ENCODE data around the gene DEXI. TPM values are rescaled to one million over a fixed set of nuclear protein-coding genes. Genes with fewer than 3 reads are reported as not detected.

Gene DEXI
- total RNA-seq, 2 donors from 2014 or later = 29.8 to 51.1 TPM

GRCh38 chr16:10961231-10961630, 19.0 kb upstream of the DEXI start:
- H3K27ac ChIP-seq = no peak overlapping the region
- peaks cover 0 to 4% of the 10 kb centered on the region in 2 donors for H3K36me3 ChIP-seq (replicated peaks in 1 of 2; ENCODE audit: insufficient read depth in 1 of 2, low read depth in 2 of 2)
- no peak for DNase-seq
- no peak overlapping the region for H3K4me3 ChIP-seq
- TF ChIP-seq CTCF (IDR thresholded peaks at IDR 0.05) = no peak
- TF ChIP-seq POLR2A (IDR thresholded peaks at IDR 0.05) = no peak
- no peaks in the 10 kb centered on the region for H3K27me3 ChIP-seq
- peaks cover 4% of the 10 kb centered on the region for H3K4me1 ChIP-seq
- intact Hi-C loops (cut with DNase I) = loop anchor here (10.0 kb wide), 1 partner anchor 304 kb away; the partner anchor contains the start of gene TNP2
- no peak for ATAC-seq
- no peaks in the 10 kb centered on the region for H3K9me3 ChIP-seq
- WGBS, 2 donors = 76 to 80% methylated on average over 7 of the region's 7 CpGs

GRCh38 chr16:10959161-10959560, 16.9 kb upstream of the DEXI start:
- WGBS, 2 donors = 91 to 97% methylated on average over 4 to 5 of the region's 5 CpGs
- Histone ChIP-seq H3K4me3 (no peak overlapping the region), H3K4me1 (peaks cover 1% of the 10 kb centered on the region), H3K27me3 (no peaks in the 10 kb centered on the region), H3K9me3 (no peaks in the 10 kb centered on the region), H3K36me3 (replicated peaks in 1 of 2; ENCODE audit: insufficient read depth in 1 of 2, low read depth in 2 of 2) (peaks cover 0 to 4% of the 10 kb centered on the region in 2 donors), H3K27ac (no peak overlapping the region)
- no peak for ATAC-seq
- TF ChIP-seq CTCF (IDR thresholded peaks at IDR 0.05) (no peak), POLR2A (IDR thresholded peaks at IDR 0.05) (no peak)
- intact Hi-C loops (cut with DNase I) = no loop called here
- DNase-seq = no peak

- TF ChIP-seq POLR2A (IDR thresholded peaks at IDR 0.05) (no peak), CTCF (IDR thresholded peaks at IDR 0.05) (no peak)
- Histone ChIP-seq H3K27me3 (no peaks in the 10 kb centered on the region), H3K9me3 (no peaks in the 10 kb centered on the region), H3K4me1 (no peaks in the 10 kb centered on the region), H3K4me3 (no peak overlapping the region), H3K27ac (no peak overlapping the region), H3K36me3 (replicated peaks in 1 of 2; ENCODE audit: insufficient read depth in 1 of 2, low read depth in 2 of 2) (peaks cover 0 to 1% of the 10 kb centered on the region in 2 donors)
- 69 to 78% methylated on average over 6 of the region's 6 CpGs for WGBS, 2 donors
- no peak for ATAC-seq
- DNase-seq = no peak
- intact Hi-C loops (cut with DNase I) = no loop called here
These were observed 15.7 kb upstream of the DEXI start for GRCh38 chr16:10957771-10958482.

GRCh38 chr16:10954903-10955302, 12.6 kb upstream of the DEXI start:
- DNase-seq = no peak
- H3K27ac ChIP-seq = no peak overlapping the region
- H3K4me1 ChIP-seq = peaks cover 6% of the 10 kb centered on the region
- no peaks in the 10 kb centered on the region for H3K36me3 ChIP-seq (replicated peaks in 1 of 2; ENCODE audit: insufficient read depth in 1 of 2, low read depth in 2 of 2)
- TF ChIP-seq POLR2A (IDR thresholded peaks at IDR 0.05) (no peak), CTCF (IDR thresholded peaks at IDR 0.05) (no peak)
- no peak overlapping the region for H3K4me3 ChIP-seq
- intact Hi-C loops (cut with DNase I) = no loop called here
- WGBS, 2 donors = 67 to 71% methylated on average over 7 of the region's 7 CpGs
- ATAC-seq = no peak
- H3K27me3 ChIP-seq = no peaks in the 10 kb centered on the region
- no peaks in the 10 kb centered on the region for H3K9me3 ChIP-seq

- no peak for DNase-seq
- Histone ChIP-seq H3K27ac (no peak overlapping the region), H3K9me3 (no peaks in the 10 kb centered on the region), H3K36me3 (replicated peaks in 1 of 2; ENCODE audit: insufficient read depth in 1 of 2, low read depth in 2 of 2) (no peaks in the 10 kb centered on the region), H3K4me1 (peaks cover 31% of the 10 kb centered on the region), H3K4me3 (no peak overlapping the region), H3K27me3 (no peaks in the 10 kb centered on the region)
- WGBS, 2 donors = 61 to 64% methylated on average over 4 of the region's 4 CpGs
- intact Hi-C loops (cut with DNase I) = no loop called here
- no peak for ATAC-seq
- TF ChIP-seq POLR2A (IDR thresholded peaks at IDR 0.05) (no peak), CTCF (IDR thresholded peaks at IDR 0.05) (no peak)
These were observed 8.8 kb upstream of the DEXI start for GRCh38 chr16:10951026-10951425.

Data from body of pancreas (tissue), 4 donors.